GM12878 (cell line): ENCODE measurements around the gene CBLN3. TPM values are rescaled to one million over a fixed set of nuclear protein-coding genes. Genes with fewer than 3 reads are reported as not detected.

Experiments
- ATAC-seq: fragments of 200-7000 bp; cut with Tn5 transposase; 3 replicates; pipeline ENCODE4 v1.9.1; 2020; ENCODE audit warnings: mild to moderate bottlenecking, moderate library complexity
- BruUV-seq: library from RNA; stranded (reverse); fragments of 400-500 nt; replicated peaks from 2 replicates; lab custom pipeline; 2021; lab: Mats Ljungman, UMichigan
- CTCF ChIA-PET: fragments of 300-600 bp; sonication (Branson Sonifier 250); formaldehyde crosslinking; extraction: SDS; loops from one replicate; lab custom pipeline; 2021; ENCODE audit warnings: inconsistent platforms; lab: Yijun Ruan, JAX
- POLR2A ChIA-PET: fragments of 350-600 bp; formaldehyde crosslinking; extraction: SDS; loops from one replicate; lab custom pipeline; 2021; ENCODE audit warnings: inconsistent platforms; lab: Charles Lee
- RAD21 ChIA-PET: fragments of 300-600 bp; sonication (Branson Sonifier 250); formaldehyde crosslinking; loops from one replicate; lab custom pipeline; 2023; ENCODE audit warnings: antibody characterized with exemption; ENCODE audit not compliant: unreplicated experiment; lab: Charles Lee
- SMC1A ChIA-PET: fragments of 300-600 bp; sonication (Branson Sonifier 250); formaldehyde crosslinking; loops from one replicate; lab custom pipeline; 2023; ENCODE audit not compliant: unreplicated experiment, uncharacterized antibody; lab: Charles Lee
- DNase-seq: peaks from one replicate; pipeline ENCODE4 v3.0.0-alpha.2; 2011; ENCODE audit warnings: low read depth, low spot score
- FAIRE-seq: peaks from 3 replicates; lab custom pipeline; 2011; peaks lifted over from hg19 to GRCh38; lab: Jason Lieb, UNC
- H2AFZ ChIP-seq: 2 replicates; pipeline ENCODE4 v1.6.0; 2011; ENCODE audit warnings: low read depth, low read length, control low read depth; ENCODE audit not compliant: control insufficient read depth
- H3K27ac ChIP-seq: 2 replicates; pipeline ENCODE4 v1.5.1; 2011; ENCODE audit warnings: control low read depth; ENCODE audit not compliant: control insufficient read depth, insufficient read depth
- H3K27me3 ChIP-seq, 2 experiments: replicated peaks in 1 of 2; 2 replicates each; pipeline versions ENCODE4 v1.6.0 to v1.6.1; 2011; ENCODE audit warnings: low read length in 1 of 2; ENCODE audit not compliant: control insufficient read depth in 2 of 2, insufficient read depth in 2 of 2
- H3K36me3 ChIP-seq, 2 experiments: 2 replicates each; pipeline ENCODE4 v1.5.1; 2011; ENCODE audit warnings: low read length in 1 of 2; ENCODE audit not compliant: control insufficient read depth in 2 of 2, insufficient read depth in 2 of 2
- H3K4me1 ChIP-seq: 2 replicates; pipeline ENCODE4 v1.6.1; 2011; ENCODE audit warnings: mild to moderate bottlenecking, low read length, moderate library complexity, mixed read lengths; ENCODE audit not compliant: control insufficient read depth, insufficient read depth
- H3K4me2 ChIP-seq: 2 replicates; pipeline ENCODE4 v1.6.0; 2011; ENCODE audit warnings: control low read depth; ENCODE audit not compliant: control insufficient read depth, insufficient read depth
- H3K4me3 ChIP-seq: fragments of 200-600 bp; sonication (generic); 2 replicates; pipeline ENCODE4 v1.5.1; 2016
- H3K79me2 ChIP-seq: 2 replicates; pipeline ENCODE4 v1.6.0; 2011; ENCODE audit warnings: low read length; ENCODE audit not compliant: control insufficient read depth, insufficient read depth
- H3K9ac ChIP-seq: 2 replicates; pipeline ENCODE4 v1.8.0; 2011; ENCODE audit warnings: low read length, control low read depth, mixed read lengths; ENCODE audit not compliant: control insufficient read depth, insufficient read depth
- H3K9me3 ChIP-seq: replicated peaks from 3 replicates; pipeline ENCODE4 v1.5.1; 2011; ENCODE audit warnings: mild to moderate bottlenecking, low read length; ENCODE audit not compliant: control insufficient read depth, insufficient read depth
- H4K20me1 ChIP-seq: 2 replicates; pipeline ENCODE4 v1.6.0; 2011; ENCODE audit not compliant: control insufficient read depth, insufficient read depth
- ASH2L ChIP-seq: fragments of 300-600, 200-600 bp; sonication (generic); IDR thresholded peaks from 2 replicates; pipeline ENCODE4 v1.6.1; 2017; ENCODE audit warnings: low read depth, mild to moderate bottlenecking, borderline replicate concordance
- CBX3 ChIP-seq: fragments of 200-600 bp; sonication (generic); IDR thresholded peaks from 2 replicates; pipeline ENCODE4 v1.6.1; 2016; ENCODE audit warnings: low read depth, borderline replicate concordance
- CEBPB ChIP-seq, 2 experiments: fragments of 150-350 bp in 1 of 2; IDR thresholded peaks; 2 replicates each; pipeline ENCODE4 v1.6.1; 2012 to 2014; ENCODE audit warnings: low read depth in 2 of 2, low read length in 2 of 2, borderline replicate concordance in 1 of 2, inconsistent platforms in 1 of 2
- ETV6 ChIP-seq, 2 experiments: fragments of 450-650 bp in 1 of 2; IDR thresholded peaks in 1 of 2; conservative IDR thresholded peaks in 1 of 2; 2 replicates each; pipeline ENCODE4 v1.6.1; 2014; ENCODE audit warnings: antibody characterized with exemption in 1 of 2, borderline replicate concordance in 1 of 2, low read depth in 1 of 2, mild to moderate bottlenecking in 1 of 2, moderate library complexity in 1 of 2
- GATAD2B ChIP-seq: fragments of 450-650 bp; conservative IDR thresholded peaks from 2 replicates; pipeline ENCODE4 v1.6.1; 2017; ENCODE audit warnings: low read depth, mild to moderate bottlenecking, moderate library complexity
- IKZF1 ChIP-seq: fragments of 450-650 bp; conservative IDR thresholded peaks from 2 replicates; pipeline ENCODE4 v1.6.1; 2017; ENCODE audit warnings: antibody characterized with exemption, mild to moderate bottlenecking
- PAX8 ChIP-seq: fragments of 450-650 bp; IDR thresholded peaks from 2 replicates; pipeline ENCODE4 v1.6.1; 2017; ENCODE audit warnings: mild to moderate bottlenecking, moderate library complexity
- RAD51 ChIP-seq: fragments of 450-650 bp; IDR thresholded peaks from 2 replicates; pipeline ENCODE4 v1.6.1; 2016; ENCODE audit warnings: moderate library complexity, mild to moderate bottlenecking, inconsistent platforms
- RBBP5 ChIP-seq: fragments of 200-600 bp; sonication (generic); conservative IDR thresholded peaks from 2 replicates; pipeline ENCODE4 v1.6.1; 2016
- SRF ChIP-seq, 2 experiments: IDR thresholded peaks; 2 replicates each; pipeline ENCODE4 v1.6.1; 2011; ENCODE audit warnings: low read depth in 2 of 2, low read length in 2 of 2, mild to moderate bottlenecking in 1 of 2, moderate library complexity in 1 of 2
- TCF3 ChIP-seq: IDR thresholded peaks from 2 replicates; pipeline ENCODE4 v1.6.1; 2012; ENCODE audit warnings: low read depth, mild to moderate bottlenecking, low read length, borderline replicate concordance; ENCODE audit not compliant: insufficient read depth
- WGBS: methylation state at CpG from one replicate; pipeline ENCODE4 v1.1.6; 2016; ENCODE audit warnings: low lambda C conversion rate; ENCODE audit not compliant: insufficient replicate concordance, insufficient coverage; ENCODE audit errors: missing lambda C conversion rate; 5-methylcytosine and 5-hydroxymethylcytosine counted together
- in situ Hi-C: fragments of 300-500 bp; cut with MboI; formaldehyde crosslinking; loops from 9 replicates; pipeline ENCODE4 v1.14.3; 2018; ENCODE audit warnings: mixed read lengths
- intact Hi-C: fragments of 100-400 bp; cut with micrococcal nuclease; formaldehyde crosslinking; loops from one replicate; pipeline ENCODE4 v1.14.2; 2022; ENCODE audit not compliant: unreplicated experiment
- polyA plus RNA-seq, 11 experiments: library from polyadenylated mRNA; depleted of rRNA in 4 of 11; unstranded in 6 of 11; stranded (reverse) in 5 of 11; fragments of >200 nt; fragmentation: Nextera tagmentation in 4 of 11; fragmentation: Illumina TruSeq in 1 of 11; extraction: Ambion mirVana in 4 of 11; extraction: Trizol in 1 of 11; gene quantifications; 1 replicate in 1 of 11; 2 replicates in 10 of 11; pipeline versions ENCODE4 v1.2.1 to v1.2.3, GENCODE V29; 2011 to 2016; ENCODE audit warnings: inconsistent platforms in 2 of 11, missing spikeins in 2 of 11, low read depth in 1 of 11
- total RNA-seq, 4 experiments: library from RNA; depleted of rRNA in 3 of 4; stranded (reverse); fragments of >200 nt in 3 of 4; fragmentation: Illumina TruSeq in 1 of 4; extraction: Trizol in 1 of 4; gene quantifications; 2 replicates each; pipeline versions ENCODE4 v1.2.1 to v1.2.3, GENCODE V29; 2013 to 2021
- TF ChIP-seq, protein P1 (sequence below): fragments of 450-650 bp; formaldehyde crosslinking; IDR thresholded peaks from 2 replicates; pipeline ENCODE4 v1.4.0; 2020; ENCODE audit warnings: mild to moderate bottlenecking, moderate library complexity
- TF ChIP-seq, protein P2 (sequence below): IDR thresholded peaks from 2 replicates; pipeline ENCODE4 v1.6.1; 2011; ENCODE audit warnings: borderline replicate concordance, low read depth, mild to moderate bottlenecking, moderate library complexity, mixed read lengths, low read length; ENCODE audit not compliant: insufficient read depth; ENCODE audit errors: extremely low read length

CBLN3 gene
- total and polyA plus RNA-seq, 10 of the 15 experiments (the other 5 are each of a cell fraction or from before 2014, with no cell fraction given), result 0.16 to 4.9 (median 1.3) TPM

DNA sequence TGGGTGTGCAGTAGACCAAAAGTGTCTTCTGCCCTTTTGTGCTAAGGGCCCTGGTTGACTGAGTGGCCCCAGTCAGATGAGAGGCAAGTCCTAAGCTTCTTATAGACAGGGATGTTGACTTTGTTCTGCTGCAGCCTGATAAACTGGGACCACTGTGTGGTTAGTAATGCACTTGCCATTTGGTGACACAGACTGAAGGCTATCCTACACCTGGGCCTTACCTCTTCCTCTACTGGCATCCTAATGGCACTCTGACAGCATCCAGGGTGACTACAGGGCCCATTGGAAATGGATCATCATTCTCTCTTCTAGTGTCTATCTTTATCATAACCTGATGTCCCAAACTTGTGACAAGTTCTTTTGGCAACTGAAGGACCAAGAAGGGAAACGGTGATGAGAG, 9.8 kb upstream of the CBLN3 start:
- H4K20me1 ChIP-seq, result no peaks in the 10 kb centered on the region
- SMC1A ChIA-PET, result interaction anchor here (2.2 to 3.3 kb wide), 2 partner anchors 9 to 107 kb away, joined by 5 to 17 read pairs; partner anchors contain the start of genes CBLN3 and KHNYN

More for the DNA sequence above, 9.8 kb upstream of the CBLN3 start:
- peaks cover 14% of the 10 kb centered on the region for H3K4me1 ChIP-seq
- RAD21 ChIA-PET, result interaction anchor here (2.7 kb wide), 1 partner anchor 106 kb away, joined by 6 read pairs; no protein-coding TSS in a partner anchor
- no peak overlapping the region for H3K4me3 ChIP-seq
- intact Hi-C loops, result no loop called here
- no peak for TF ChIP-seq CEBPB (IDR thresholded peaks at IDR 0.05; ENCODE audit: borderline replicate concordance in 1 of 2, low read depth in 2 of 2, low read length in 2 of 2)
- TF ChIP-seq SRF (IDR thresholded peaks at IDR 0.05; ENCODE audit: low read depth in 2 of 2, low read length in 2 of 2), result no peak
- TF ChIP-seq, protein P1, sequence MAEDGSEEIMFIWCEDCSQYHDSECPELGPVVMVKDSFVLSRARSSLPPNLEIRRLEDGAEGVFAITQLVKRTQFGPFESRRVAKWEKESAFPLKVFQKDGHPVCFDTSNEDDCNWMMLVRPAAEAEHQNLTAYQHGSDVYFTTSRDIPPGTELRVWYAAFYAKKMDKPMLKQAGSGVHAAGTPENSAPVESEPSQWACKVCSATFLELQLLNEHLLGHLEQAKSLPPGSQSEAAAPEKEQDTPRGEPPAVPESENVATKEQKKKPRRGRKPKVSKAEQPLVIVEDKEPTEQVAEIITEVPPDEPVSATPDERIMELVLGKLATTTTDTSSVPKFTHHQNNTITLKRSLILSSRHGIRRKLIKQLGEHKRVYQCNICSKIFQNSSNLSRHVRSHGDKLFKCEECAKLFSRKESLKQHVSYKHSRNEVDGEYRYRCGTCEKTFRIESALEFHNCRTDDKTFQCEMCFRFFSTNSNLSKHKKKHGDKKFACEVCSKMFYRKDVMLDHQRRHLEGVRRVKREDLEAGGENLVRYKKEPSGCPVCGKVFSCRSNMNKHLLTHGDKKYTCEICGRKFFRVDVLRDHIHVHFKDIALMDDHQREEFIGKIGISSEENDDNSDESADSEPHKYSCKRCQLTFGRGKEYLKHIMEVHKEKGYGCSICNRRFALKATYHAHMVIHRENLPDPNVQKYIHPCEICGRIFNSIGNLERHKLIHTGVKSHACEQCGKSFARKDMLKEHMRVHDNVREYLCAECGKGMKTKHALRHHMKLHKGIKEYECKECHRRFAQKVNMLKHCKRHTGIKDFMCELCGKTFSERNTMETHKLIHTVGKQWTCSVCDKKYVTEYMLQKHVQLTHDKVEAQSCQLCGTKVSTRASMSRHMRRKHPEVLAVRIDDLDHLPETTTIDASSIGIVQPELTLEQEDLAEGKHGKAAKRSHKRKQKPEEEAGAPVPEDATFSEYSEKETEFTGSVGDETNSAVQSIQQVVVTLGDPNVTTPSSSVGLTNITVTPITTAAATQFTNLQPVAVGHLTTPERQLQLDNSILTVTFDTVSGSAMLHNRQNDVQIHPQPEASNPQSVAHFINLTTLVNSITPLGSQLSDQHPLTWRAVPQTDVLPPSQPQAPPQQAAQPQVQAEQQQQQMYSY (CRISPR knock-in tag), result no peak
- TF ChIP-seq ASH2L, result no peak
- no peak for TF ChIP-seq RAD51
- no peak for TF ChIP-seq RBBP5
- TF ChIP-seq TCF3, result no peak
- TF ChIP-seq, protein P2, sequence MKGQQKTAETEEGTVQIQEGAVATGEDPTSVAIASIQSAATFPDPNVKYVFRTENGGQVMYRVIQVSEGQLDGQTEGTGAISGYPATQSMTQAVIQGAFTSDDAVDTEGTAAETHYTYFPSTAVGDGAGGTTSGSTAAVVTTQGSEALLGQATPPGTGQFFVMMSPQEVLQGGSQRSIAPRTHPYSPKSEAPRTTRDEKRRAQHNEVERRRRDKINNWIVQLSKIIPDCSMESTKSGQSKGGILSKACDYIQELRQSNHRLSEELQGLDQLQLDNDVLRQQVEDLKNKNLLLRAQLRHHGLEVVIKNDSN, result no peak
- no peak for TF ChIP-seq PAX8
- TF ChIP-seq CBX3, result no peak
- TF ChIP-seq IKZF1, result no peak
- TF ChIP-seq GATAD2B, result no peak
- no peak for TF ChIP-seq ETV6 (conservative IDR thresholded peaks at IDR 0.05 in 1 of 2, IDR thresholded peaks at IDR 0.05 in 1 of 2; ENCODE audit: borderline replicate concordance in 1 of 2, low read depth in 1 of 2)
- TF ChIP-seq, all 136 proteins: peak for 0
- ATAC-seq (no peak), DNase-seq (no peak), FAIRE-seq (no peak)
- CTCF ChIA-PET, result interaction anchor here (11.4 kb wide), 1 partner anchor 105 kb away, joined by 220 read pairs; the partner anchor contains the start of genes ADCY4 and RIPK3
- 100% methylated on average over 1 of the region's 1 CpG for WGBS
- no peak overlapping the region for H3K4me2 ChIP-seq
- H3K36me3 ChIP-seq, result peaks cover 9 to 24% of the 10 kb centered on the region in 2 experiments
- H3K79me2 ChIP-seq, result peaks cover 19% of the 10 kb centered on the region
- H3K9me3 ChIP-seq, result no peaks in the 10 kb centered on the region
- H3K27me3 ChIP-seq, result no peaks in the 10 kb centered on the region
- no peak overlapping the region for H2AFZ ChIP-seq
- BruUV-seq, result no TSS peak
- no peak overlapping the region for H3K27ac ChIP-seq
- POLR2A ChIA-PET, result interaction anchor here (4.5 kb wide), 1 partner anchor 8 kb away, joined by 38 read pairs; the partner anchor contains the start of genes CBLN3 and KHNYN
- in situ Hi-C loops, result loop anchor here (5.0 to 10.0 kb wide), 2 partner anchors 197 to 1134 kb away; partner anchors contain the start of genes BCL2L2, PPP1R3E and TINF2
- H3K9ac ChIP-seq, result no peak overlapping the region
